ENCODE data around the gene RAB3C. TPM values are rescaled to one million over a fixed set of nuclear protein-coding genes. Genes with fewer than 3 reads are reported as not detected.

Gene RAB3C
- total RNA-seq, 2 experiments from 2014 or later: not detected

GRCh38 chr5:58751222-58751837 lies 168.5 kb downstream of the RAB3C start:
- POLR2A ChIA-PET: no interaction called here
- no peak overlapping the region for H3K27ac Mint-ChIP-seq
- peak; percentile 47 for DNase-seq

GRCh38 chr5:58752104-58752503 lies 169.2 kb downstream of the RAB3C start:
- POLR2A ChIA-PET: no interaction called here
- CTCF ChIA-PET: interaction anchor here (1.1 kb wide), 1 partner anchor 11 kb away, joined by 3 read pairs; no protein-coding TSS in a partner anchor
- Mint-ChIP-seq H3K27ac (no peak overlapping the region), H3K4me3 (no peak overlapping the region), H3K36me3 (no peaks in the 10 kb centered on the region), H3K27me3 (peaks cover 10% of the 10 kb centered on the region), H3K9me3 (no peaks in the 10 kb centered on the region), H3K4me1 (ENCODE audit: low read depth) (no peaks in the 10 kb centered on the region)
- no peak for DNase-seq
- intact Hi-C loops (cut with micrococcal nuclease): no loop called here

More at GRCh38 chr5:58751222-58751837, 168.5 kb downstream of the RAB3C start:
- H3K4me3 Mint-ChIP-seq: no peak overlapping the region
- no peaks in the 10 kb centered on the region for H3K36me3 Mint-ChIP-seq
- H3K9me3 Mint-ChIP-seq: no peaks in the 10 kb centered on the region
- H3K27me3 Mint-ChIP-seq: peaks cover 10% of the 10 kb centered on the region
- CTCF ChIA-PET: interaction anchor here (1.1 kb wide), 1 partner anchor 11 kb away, joined by 3 read pairs; no protein-coding TSS in a partner anchor
- no peaks in the 10 kb centered on the region for H3K4me1 Mint-ChIP-seq (ENCODE audit: low read depth)
- intact Hi-C loops (cut with micrococcal nuclease): loop anchor here (1.0 kb wide), 3 partner anchors 8 to 24 kb away; no protein-coding TSS in a partner anchor

- Mint-ChIP-seq H3K4me1 (ENCODE audit: low read depth) (no peaks in the 10 kb centered on the region), H3K4me3 (no peak overlapping the region), H3K9me3 (no peaks in the 10 kb centered on the region), H3K27ac (no peak overlapping the region), H3K36me3 (no peaks in the 10 kb centered on the region), H3K27me3 (peaks cover 7% of the 10 kb centered on the region)
- POLR2A ChIA-PET: no interaction called here
- CTCF ChIA-PET: no interaction called here
- no peak for DNase-seq
- intact Hi-C loops (cut with micrococcal nuclease): no loop called here
These were observed 170.6 kb downstream of the RAB3C start for GRCh38 chr5:58753446-58753845.

GRCh38 chr5:58754250-58754649 lies 171.4 kb downstream of the RAB3C start:
- no peaks in the 10 kb centered on the region for H3K36me3 Mint-ChIP-seq
- ChIA-PET POLR2A (no interaction called here), CTCF (no interaction called here)
- H3K4me1 Mint-ChIP-seq (ENCODE audit: low read depth): peaks cover 4% of the 10 kb centered on the region
- H3K27me3 Mint-ChIP-seq: peaks cover 7% of the 10 kb centered on the region
- no peak for DNase-seq
- no peak overlapping the region for H3K27ac Mint-ChIP-seq
- no peaks in the 10 kb centered on the region for H3K9me3 Mint-ChIP-seq
- no peak overlapping the region for H3K4me3 Mint-ChIP-seq
- intact Hi-C loops (cut with micrococcal nuclease): no loop called here

- POLR2A ChIA-PET: no interaction called here
These were observed 172.5 kb downstream of the RAB3C start for GRCh38 chr5:58755397-58755796.

GRCh38 chr5:58759745-58760144 lies 176.9 kb downstream of the RAB3C start:
- no peaks in the 10 kb centered on the region for H3K27me3 Mint-ChIP-seq
- H3K36me3 Mint-ChIP-seq: no peaks in the 10 kb centered on the region
- CTCF ChIA-PET: no interaction called here
- POLR2A ChIA-PET: no interaction called here
- no peaks in the 10 kb centered on the region for H3K9me3 Mint-ChIP-seq
- intact Hi-C loops (cut with micrococcal nuclease): loop anchor here (1.0 to 10.0 kb wide), 3 partner anchors 8 to 275 kb away; no protein-coding TSS in a partner anchor
- H3K27ac Mint-ChIP-seq: no peak overlapping the region
- DNase-seq: no peak
- H3K4me3 Mint-ChIP-seq: peak overlapping the region; percentile 46
- H3K4me1 Mint-ChIP-seq (ENCODE audit: low read depth): peaks cover 36% of the 10 kb centered on the region

More at GRCh38 chr5:58755397-58755796, 172.5 kb downstream of the RAB3C start:
- Mint-ChIP-seq H3K27me3 (peaks cover 7% of the 10 kb centered on the region), H3K27ac (no peak overlapping the region), H3K9me3 (no peaks in the 10 kb centered on the region), H3K4me1 (ENCODE audit: low read depth) (peaks cover 15% of the 10 kb centered on the region), H3K36me3 (no peaks in the 10 kb centered on the region), H3K4me3 (no peak overlapping the region)
- CTCF ChIA-PET: interaction anchor here (0.7 kb wide), 1 partner anchor 1388 kb away, joined by 3 read pairs; no protein-coding TSS in a partner anchor
- no peak for DNase-seq
- intact Hi-C loops (cut with micrococcal nuclease): no loop called here

- peaks cover 36% of the 10 kb centered on the region for H3K4me1 Mint-ChIP-seq (ENCODE audit: low read depth)
- no peaks in the 10 kb centered on the region for H3K36me3 Mint-ChIP-seq
- POLR2A ChIA-PET: no interaction called here
- no peaks in the 10 kb centered on the region for H3K27me3 Mint-ChIP-seq
- intact Hi-C loops (cut with micrococcal nuclease): loop anchor here (5.0 to 10.0 kb wide), 2 partner anchors 163 to 275 kb away; no protein-coding TSS in a partner anchor
- no peak for DNase-seq
- CTCF ChIA-PET: no interaction called here
- peak overlapping the region; percentile 46 for H3K4me3 Mint-ChIP-seq
- no peaks in the 10 kb centered on the region for H3K9me3 Mint-ChIP-seq
- no peak overlapping the region for H3K27ac Mint-ChIP-seq
These were observed 177.3 kb downstream of the RAB3C start for GRCh38 chr5:58760222-58760621.

- no peaks in the 10 kb centered on the region for H3K9me3 Mint-ChIP-seq
- intact Hi-C loops (cut with micrococcal nuclease): loop anchor here (5.0 to 10.0 kb wide), 2 partner anchors 164 to 273 kb away; no protein-coding TSS in a partner anchor
- DNase-seq: no peak
- H3K4me3 Mint-ChIP-seq: no peak overlapping the region
- peaks cover 41% of the 10 kb centered on the region for H3K4me1 Mint-ChIP-seq (ENCODE audit: low read depth)
- POLR2A ChIA-PET: no interaction called here
- no peak overlapping the region for H3K27ac Mint-ChIP-seq
- no peaks in the 10 kb centered on the region for H3K27me3 Mint-ChIP-seq
- H3K36me3 Mint-ChIP-seq: no peaks in the 10 kb centered on the region
- CTCF ChIA-PET: no interaction called here
These were observed 178.5 kb downstream of the RAB3C start for GRCh38 chr5:58761407-58761806.

GRCh38 chr5:58763390-58763789 lies 180.5 kb downstream of the RAB3C start:
- DNase-seq: no peak
- intact Hi-C loops (cut with micrococcal nuclease): loop anchor here (5.0 to 10.0 kb wide), 2 partner anchors 166 to 271 kb away; no protein-coding TSS in a partner anchor
- Mint-ChIP-seq H3K4me1 (ENCODE audit: low read depth) (peaks cover 41% of the 10 kb centered on the region), H3K36me3 (no peaks in the 10 kb centered on the region), H3K27ac (no peak overlapping the region), H3K27me3 (no peaks in the 10 kb centered on the region), H3K9me3 (no peaks in the 10 kb centered on the region), H3K4me3 (no peak overlapping the region)
- ChIA-PET POLR2A (no interaction called here), CTCF (no interaction called here)

- H3K27ac Mint-ChIP-seq: no peak overlapping the region
- intact Hi-C loops (cut with micrococcal nuclease): loop anchor here (2.0 to 10.0 kb wide), 3 partner anchors 31 to 271 kb away; no protein-coding TSS in a partner anchor
- no peak overlapping the region for H3K4me3 Mint-ChIP-seq
- no peaks in the 10 kb centered on the region for H3K36me3 Mint-ChIP-seq
- H3K9me3 Mint-ChIP-seq: no peaks in the 10 kb centered on the region
- CTCF ChIA-PET: no interaction called here
- DNase-seq: no peak
- POLR2A ChIA-PET: no interaction called here
- H3K27me3 Mint-ChIP-seq: no peaks in the 10 kb centered on the region
- H3K4me1 Mint-ChIP-seq (ENCODE audit: low read depth): peaks cover 38% of the 10 kb centered on the region
These were observed 181.3 kb downstream of the RAB3C start for GRCh38 chr5:58764199-58764598.

- Mint-ChIP-seq H3K27me3 (no peaks in the 10 kb centered on the region), H3K4me3 (no peak overlapping the region), H3K27ac (no peak overlapping the region), H3K36me3 (no peaks in the 10 kb centered on the region), H3K9me3 (no peaks in the 10 kb centered on the region), H3K4me1 (ENCODE audit: low read depth) (peaks cover 29% of the 10 kb centered on the region)
- ChIA-PET POLR2A (no interaction called here), CTCF (no interaction called here)
- intact Hi-C loops (cut with micrococcal nuclease): loop anchor here (1.0 to 10.0 kb wide), 3 partner anchors 14 to 270 kb away; no protein-coding TSS in a partner anchor
- DNase-seq: no peak
These were observed 182.2 kb downstream of the RAB3C start for GRCh38 chr5:58765058-58765457.

GRCh38 chr5:58767104-58767503 lies 184.2 kb downstream of the RAB3C start:
- CTCF ChIA-PET: no interaction called here
- intact Hi-C loops (cut with micrococcal nuclease): loop anchor here (10.0 kb wide), 1 partner anchor 268 kb away; no protein-coding TSS in a partner anchor
- POLR2A ChIA-PET: no interaction called here
- Mint-ChIP-seq H3K27ac (no peak overlapping the region), H3K4me1 (ENCODE audit: low read depth) (peaks cover 16% of the 10 kb centered on the region), H3K4me3 (no peak overlapping the region), H3K27me3 (peaks cover under 1% of the 10 kb centered on the region), H3K9me3 (no peaks in the 10 kb centered on the region), H3K36me3 (no peaks in the 10 kb centered on the region)
- DNase-seq: no peak

GRCh38 chr5:58770136-58770535 lies 187.3 kb downstream of the RAB3C start:
- CTCF ChIA-PET: no interaction called here
- intact Hi-C loops (cut with micrococcal nuclease): no loop called here

More at GRCh38 chr5:58770136-58770535, 187.3 kb downstream of the RAB3C start:
- H3K4me3 Mint-ChIP-seq: no peak overlapping the region
- no peaks in the 10 kb centered on the region for H3K36me3 Mint-ChIP-seq
- POLR2A ChIA-PET: no interaction called here
- H3K9me3 Mint-ChIP-seq: no peaks in the 10 kb centered on the region
- H3K4me1 Mint-ChIP-seq (ENCODE audit: low read depth): peaks cover 9% of the 10 kb centered on the region
- H3K27me3 Mint-ChIP-seq: peaks cover 15% of the 10 kb centered on the region
- no peak overlapping the region for H3K27ac Mint-ChIP-seq
- no peak for DNase-seq

Data from activated CD4-positive, alpha-beta memory T cell treated with anti-CD3 and anti-CD28 coated beads for 36 hours (primary cell).